A673 (cell line): ENCODE results near the gene TNS3.

Experiments
- EZH2 ChIP-seq: fragments of 200-600 bp; sonication (generic); IDR thresholded peaks from 2 replicates; pipeline ENCODE4 v1.6.1; 2017; ENCODE audit warnings: borderline replicate concordance, low read depth, mild to moderate bottlenecking, mixed read lengths, antibody characterized with exemption, low read length; ENCODE audit not compliant: poor library complexity, severe bottlenecking
- TF ChIP-seq, protein P1 (sequence below): fragments of 300-800, 200-600 bp; sonication (generic); conservative IDR thresholded peaks from 2 replicates; pipeline ENCODE4 v1.5.1; 2017; ENCODE audit warnings: low read depth, mild to moderate bottlenecking, antibody characterized with exemption, low read length, moderate library complexity, mixed read lengths

DNA sequence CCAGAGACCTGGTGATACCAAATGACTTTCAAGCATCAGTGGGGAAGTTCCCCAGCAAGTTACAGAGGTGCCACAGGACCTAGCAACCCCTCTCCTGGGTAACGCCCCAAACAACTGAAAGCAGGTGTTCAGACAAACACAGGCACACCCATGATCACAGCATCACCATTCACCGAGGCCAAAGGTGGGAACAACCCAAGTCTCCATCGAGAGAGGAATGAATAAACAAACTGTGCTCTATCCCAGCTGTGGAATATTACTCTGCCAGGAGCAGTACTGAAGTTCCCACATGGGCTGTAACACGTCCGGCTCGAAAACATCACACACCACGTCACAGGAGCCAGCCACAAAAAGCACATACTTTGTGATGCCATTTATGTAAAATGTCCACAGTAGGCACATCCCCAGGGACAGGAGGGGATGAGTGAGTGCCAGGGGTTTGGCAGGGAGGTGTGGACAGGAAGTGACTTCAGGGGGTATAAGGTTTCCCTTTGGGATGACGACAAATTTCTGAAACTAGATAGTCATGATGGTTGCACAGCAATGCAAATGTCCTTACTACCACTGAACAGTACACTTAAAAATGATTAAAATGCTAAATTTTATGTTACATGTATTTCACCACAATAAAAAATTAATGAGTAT lies 222.8 kb downstream of the TNS3 start:
- no peak for TF ChIP-seq EZH2
- TF ChIP-seq, protein P1, sequence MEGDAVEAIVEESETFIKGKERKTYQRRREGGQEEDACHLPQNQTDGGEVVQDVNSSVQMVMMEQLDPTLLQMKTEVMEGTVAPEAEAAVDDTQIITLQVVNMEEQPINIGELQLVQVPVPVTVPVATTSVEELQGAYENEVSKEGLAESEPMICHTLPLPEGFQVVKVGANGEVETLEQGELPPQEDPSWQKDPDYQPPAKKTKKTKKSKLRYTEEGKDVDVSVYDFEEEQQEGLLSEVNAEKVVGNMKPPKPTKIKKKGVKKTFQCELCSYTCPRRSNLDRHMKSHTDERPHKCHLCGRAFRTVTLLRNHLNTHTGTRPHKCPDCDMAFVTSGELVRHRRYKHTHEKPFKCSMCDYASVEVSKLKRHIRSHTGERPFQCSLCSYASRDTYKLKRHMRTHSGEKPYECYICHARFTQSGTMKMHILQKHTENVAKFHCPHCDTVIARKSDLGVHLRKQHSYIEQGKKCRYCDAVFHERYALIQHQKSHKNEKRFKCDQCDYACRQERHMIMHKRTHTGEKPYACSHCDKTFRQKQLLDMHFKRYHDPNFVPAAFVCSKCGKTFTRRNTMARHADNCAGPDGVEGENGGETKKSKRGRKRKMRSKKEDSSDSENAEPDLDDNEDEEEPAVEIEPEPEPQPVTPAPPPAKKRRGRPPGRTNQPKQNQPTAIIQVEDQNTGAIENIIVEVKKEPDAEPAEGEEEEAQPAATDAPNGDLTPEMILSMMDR = no peak
